ENCODE data around the gene STUB1. TPM values are rescaled to one million over a fixed set of nuclear protein-coding genes. Genes with fewer than 3 reads are reported as not detected.

Gene STUB1
- total RNA-seq, 1 donor from 2014 or later: 81.6 TPM

DNA sequence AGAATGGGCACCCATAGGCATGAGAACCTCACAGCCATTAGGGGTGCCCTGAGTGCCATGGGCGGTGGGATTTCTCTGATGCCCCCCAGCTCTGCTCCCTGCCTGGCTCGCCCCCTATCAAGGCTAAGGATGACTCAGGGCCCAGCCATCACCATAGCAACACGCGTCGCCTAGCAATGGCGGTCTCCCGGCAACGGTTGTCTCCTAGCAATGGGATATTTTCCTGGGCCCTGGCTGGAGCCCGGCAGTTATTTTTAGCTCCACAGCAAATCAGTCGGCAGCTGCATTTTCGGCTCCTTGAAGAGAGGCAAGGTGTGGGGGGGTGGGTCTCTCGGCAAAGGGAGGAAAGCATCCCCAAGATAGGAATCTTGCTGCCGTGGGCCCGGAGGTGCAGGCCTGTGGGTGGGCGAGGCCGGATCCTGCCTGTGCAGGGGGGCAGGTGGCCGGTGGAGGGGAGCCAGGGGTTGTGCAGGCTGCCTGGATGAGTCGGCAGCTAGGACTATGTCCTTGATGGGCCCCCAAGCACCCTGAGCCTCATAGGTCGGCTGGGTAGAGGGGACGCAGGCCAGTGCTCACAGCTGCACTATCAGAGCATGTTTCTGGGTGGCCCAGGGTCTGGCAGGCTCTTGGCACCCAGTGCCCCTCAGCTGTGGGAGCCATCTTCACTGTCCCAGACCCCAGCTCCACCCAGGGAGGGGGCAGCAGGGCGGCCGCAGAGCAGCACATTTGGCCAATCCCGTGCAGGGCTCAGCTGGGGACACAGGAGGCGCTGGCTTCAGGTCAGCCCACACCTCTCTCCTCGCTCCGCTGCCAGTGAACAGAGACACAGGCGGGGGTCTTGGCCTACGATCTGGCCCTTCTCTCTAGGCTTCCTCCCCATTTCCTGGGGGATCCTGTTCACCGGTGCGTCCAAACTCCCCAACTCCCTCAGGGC lies 29.6 kb downstream of the STUB1 start:
- intact Hi-C loops (cut with micrococcal nuclease): loop anchor here (5.0 kb wide), 1 partner anchor 347 kb away; no protein-coding TSS in a partner anchor

DNA sequence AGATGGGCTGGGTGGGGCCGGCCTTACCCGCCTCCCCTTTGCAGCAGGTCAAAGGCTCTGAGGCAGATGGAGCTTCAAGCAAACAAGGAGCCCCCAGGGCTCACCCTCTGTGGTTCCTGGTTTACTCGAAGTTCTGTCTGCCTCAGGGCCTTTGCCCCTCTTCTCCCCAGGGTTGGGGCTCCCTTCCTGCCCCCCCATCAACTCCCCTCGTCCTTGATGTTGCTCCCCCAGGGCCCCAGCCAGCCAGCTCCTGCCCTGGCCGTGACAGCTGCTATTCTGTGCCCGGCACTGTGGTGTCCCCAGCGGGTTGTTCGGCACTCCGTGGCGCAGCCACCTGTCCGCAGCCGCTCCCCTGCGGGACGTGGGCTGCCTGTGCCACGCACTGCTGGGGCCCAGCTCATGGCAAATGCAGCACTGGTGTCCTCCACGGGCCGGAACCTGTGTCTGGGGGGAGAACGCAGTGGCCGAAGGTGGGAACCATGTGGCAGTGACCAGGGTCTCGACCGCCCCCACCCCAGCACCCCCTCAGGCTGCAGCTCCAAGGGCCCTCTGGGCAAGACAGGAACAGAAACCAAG lies 30.4 kb downstream of the STUB1 start:
- intact Hi-C loops (cut with micrococcal nuclease): loop anchor here (1.0 to 5.0 kb wide), 3 partner anchors 23 to 347 kb away; no protein-coding TSS in a partner anchor

- intact Hi-C loops (cut with micrococcal nuclease): loop anchor here (1.0 to 5.0 kb wide), 3 partner anchors 22 to 346 kb away; no protein-coding TSS in a partner anchor
Observed at GRCh38 chr16:711084-711483, 30.9 kb downstream of the STUB1 start.

GRCh38 chr16:711548-712320 lies 31.5 kb downstream of the STUB1 start:
- intact Hi-C loops (cut with micrococcal nuclease): loop anchor here (1.0 to 5.0 kb wide), 4 partner anchors 22 to 391 kb away; no protein-coding TSS in a partner anchor

GRCh38 chr16:712740-713250 lies 32.6 kb downstream of the STUB1 start:
- intact Hi-C loops (cut with micrococcal nuclease): loop anchor here (2.0 to 5.0 kb wide), 2 partner anchors 345 to 390 kb away; no protein-coding TSS in a partner anchor

DNA sequence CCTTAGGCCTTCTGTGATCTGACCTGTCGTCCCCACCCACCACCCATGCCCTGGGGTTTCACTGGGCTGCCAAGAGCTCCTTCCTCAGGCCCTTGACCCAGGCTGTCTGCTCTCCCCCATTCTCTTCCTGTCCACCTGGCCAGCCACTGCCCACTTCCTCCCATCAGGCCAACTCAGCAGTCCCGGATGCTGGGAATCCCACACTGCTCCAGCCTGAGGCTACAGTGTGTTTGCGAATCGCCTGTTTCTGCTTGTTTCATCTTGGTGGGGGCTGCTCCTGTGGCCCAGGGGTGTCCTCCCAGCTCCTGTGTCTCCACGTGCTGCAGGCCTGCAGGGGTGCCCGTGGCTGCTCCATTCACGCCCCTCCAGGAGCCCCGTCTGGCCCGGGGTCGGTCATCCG lies 33.9 kb downstream of the STUB1 start:
- intact Hi-C loops (cut with micrococcal nuclease): loop anchor here (1.0 to 5.0 kb wide), 3 partner anchors 26 to 343 kb away; partner anchors contain the start of gene CIAO3

GRCh38 chr16:714558-715476 lies 34.6 kb downstream of the STUB1 start, which contains the start of gene METRN:
TSS of gene METRN (plus strand) at chr16:715118. CDS start at chr16:715290, 172 bp downstream.
- intact Hi-C loops (cut with micrococcal nuclease): loop anchor here (1.0 to 5.0 kb wide), 3 partner anchors 25 to 342 kb away; partner anchors contain the start of gene CIAO3

DNA sequence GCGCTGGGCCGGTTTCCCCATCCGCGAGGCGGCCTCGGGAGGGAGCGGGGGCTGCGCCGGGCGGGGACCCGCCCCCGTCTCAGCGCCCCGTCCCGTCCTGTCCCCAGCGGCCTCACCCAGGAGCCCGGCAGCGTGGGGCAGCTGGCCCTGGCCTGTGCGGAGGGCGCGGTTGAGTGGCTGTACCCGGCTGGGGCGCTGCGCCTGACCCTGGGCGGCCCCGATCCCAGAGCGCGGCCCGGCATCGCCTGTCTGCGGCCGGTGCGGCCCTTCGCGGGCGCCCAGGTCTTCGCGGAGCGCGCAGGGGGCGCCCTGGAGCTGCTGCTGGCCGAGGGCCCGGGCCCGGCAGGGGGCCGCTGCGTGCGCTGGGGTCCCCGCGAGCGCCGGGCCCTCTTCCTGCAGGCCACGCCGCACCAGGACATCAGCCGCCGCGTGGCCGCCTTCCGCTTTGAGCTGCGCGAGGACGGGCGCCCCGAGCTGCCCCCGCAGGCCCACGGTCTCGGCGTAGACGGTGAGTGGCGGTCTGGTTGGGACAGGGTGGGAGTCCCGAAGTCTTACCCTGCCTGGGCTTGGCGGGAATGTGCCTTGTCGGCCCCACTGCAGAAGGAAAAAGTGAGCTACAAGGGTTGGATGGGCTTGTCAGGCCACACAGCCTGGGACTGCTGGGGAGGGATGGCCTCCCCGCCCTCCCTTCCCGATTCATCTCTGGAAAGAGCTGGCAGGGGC lies 35.4 kb downstream of the STUB1 start:
- intact Hi-C loops (cut with micrococcal nuclease): no loop called here

DNA sequence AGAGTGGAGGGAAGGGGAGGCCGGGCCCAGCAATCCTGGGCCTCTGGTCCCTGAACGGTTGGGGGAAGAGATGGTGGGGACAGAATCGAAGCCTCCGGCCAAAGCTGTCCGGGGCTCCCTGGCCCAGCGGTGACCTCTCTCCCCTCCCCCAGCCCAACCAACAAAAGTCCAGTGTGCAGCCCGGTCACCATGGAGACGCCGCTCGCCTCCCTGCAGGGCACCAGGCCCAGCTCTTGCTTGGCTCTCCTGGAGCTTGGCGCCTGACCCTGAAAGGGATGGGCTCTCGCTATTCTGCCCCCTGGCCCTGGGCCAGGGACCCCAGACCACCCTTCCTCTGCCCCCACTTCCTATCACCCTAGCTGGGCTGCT lies 36.0 kb downstream of the STUB1 start:
- intact Hi-C loops (cut with micrococcal nuclease): no loop called here

- intact Hi-C loops (cut with micrococcal nuclease): no loop called here
Observed at GRCh38 chr16:716768-717325, 36.6 kb downstream of the STUB1 start.

DNA sequence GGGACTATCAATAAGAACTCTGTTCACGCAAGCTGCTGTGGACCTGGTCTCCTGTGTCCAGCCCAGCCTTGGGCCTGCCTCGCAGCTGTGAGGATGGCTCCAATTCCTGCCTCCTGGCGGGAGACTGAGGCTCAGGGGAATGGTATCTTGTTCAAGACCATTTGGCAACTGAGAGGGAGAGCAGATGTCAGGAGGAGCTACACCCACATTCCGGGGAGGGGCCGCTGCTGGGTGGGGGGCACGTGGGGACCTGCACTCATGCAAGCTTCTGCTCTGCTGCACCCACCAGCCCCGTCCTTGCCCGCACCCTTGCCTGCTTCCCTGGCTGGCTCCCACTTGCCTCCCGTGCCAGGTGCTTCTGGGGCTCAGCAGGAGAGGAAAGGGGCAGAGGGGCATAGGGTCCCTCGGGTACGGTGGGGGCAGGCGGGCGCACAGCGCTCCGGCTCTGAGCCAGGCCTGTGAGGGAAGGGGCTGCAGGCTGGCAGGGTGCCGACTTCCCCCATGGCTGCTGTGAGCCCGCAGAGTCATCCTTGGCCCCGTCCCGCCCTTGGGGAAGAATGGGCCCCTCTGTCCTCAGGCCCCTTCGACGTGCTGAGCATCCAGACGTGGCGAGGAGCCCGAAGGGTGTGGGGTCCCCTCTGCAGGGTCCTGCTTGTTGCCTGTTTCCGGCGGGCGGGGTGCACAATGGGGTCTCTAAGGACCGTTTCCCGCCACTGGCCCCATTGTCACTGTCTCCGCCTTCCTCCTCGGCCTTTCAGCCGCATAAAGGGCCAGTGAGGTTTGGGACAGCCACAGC lies 37.4 kb downstream of the STUB1 start:
- intact Hi-C loops (cut with micrococcal nuclease): no loop called here

- intact Hi-C loops (cut with micrococcal nuclease): no loop called here
Observed at GRCh38 chr16:718389-718788, 38.2 kb downstream of the STUB1 start.

- intact Hi-C loops (cut with micrococcal nuclease): no loop called here
Observed at GRCh38 chr16:718922-719321, 38.7 kb downstream of the STUB1 start.

DNA sequence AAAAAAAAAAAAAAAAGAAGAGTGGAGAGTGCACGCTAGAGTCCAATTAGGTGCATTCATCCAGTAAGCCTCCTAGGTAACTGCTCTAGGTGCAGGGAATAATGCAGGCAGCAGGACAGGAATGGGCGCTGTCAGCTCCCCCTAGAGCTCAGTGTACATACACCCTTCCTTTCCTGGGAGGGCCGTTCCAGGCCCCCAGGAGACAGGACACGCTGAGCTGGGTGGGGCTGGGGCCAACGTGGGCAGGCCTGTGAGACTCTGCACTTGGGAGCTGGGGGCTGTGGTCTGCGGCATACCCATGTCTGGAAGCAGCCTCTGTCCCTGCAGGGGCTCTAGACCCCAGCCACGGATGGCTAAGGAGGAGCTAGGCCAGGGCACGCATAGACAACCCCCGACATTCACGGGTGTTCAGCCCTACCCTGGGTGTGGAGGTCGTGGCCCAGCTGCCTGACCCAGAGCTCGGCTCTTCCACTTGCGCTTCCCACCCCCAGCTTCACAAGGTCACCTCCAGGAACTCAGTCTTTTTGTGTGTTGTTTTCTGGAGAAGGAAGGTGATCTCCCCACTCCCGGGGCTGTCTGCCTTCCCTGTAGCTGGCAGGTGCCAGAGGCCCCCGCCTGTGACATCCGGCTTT lies 39.7 kb downstream of the STUB1 start:
- intact Hi-C loops (cut with micrococcal nuclease): no loop called here

- intact Hi-C loops (cut with micrococcal nuclease): no loop called here
Observed at GRCh38 chr16:720447-720989, 40.3 kb downstream of the STUB1 start.

- intact Hi-C loops (cut with micrococcal nuclease): no loop called here
Observed at GRCh38 chr16:720990-721764, 41.0 kb downstream of the STUB1 start, which contains the start of gene ANTKMT. TSS of gene ANTKMT (plus strand) at chr16:721146. CDS start at chr16:721275, 129 bp downstream.
